Embryonic facial prominence (tissue), 1 donor: Measurements from ENCODE around the gene STXBP2.

Source experiments
- DNase-seq: peaks from one replicate; pipeline ENCODE4 v3.0.0-alpha.2; 2016; ENCODE audit errors: extremely low spot score

The STXBP2 gene

GRCh38 chr19:7650148-7650547, 13.2 kb downstream of the STXBP2 start:
- DNase-seq, result no peak

- peak; percentile 38 for DNase-seq
Measured at GRCh38 chr19:7652061-7652641, 15.2 kb downstream of the STXBP2 start.

- no peak for DNase-seq
Measured at GRCh38 chr19:7654401-7654800, 17.5 kb downstream of the STXBP2 start.

- DNase-seq, result no peak
Measured at GRCh38 chr19:7655581-7655980, 18.7 kb downstream of the STXBP2 start.

GRCh38 chr19:7657131-7657751, 20.3 kb downstream of the STXBP2 start:
- DNase-seq, result no peak

- DNase-seq, result no peak
Measured at GRCh38 chr19:7658219-7658686, 21.3 kb downstream of the STXBP2 start.

- DNase-seq, result no peak
Measured at GRCh38 chr19:7661744-7662538, 25.0 kb downstream of the STXBP2 start.

GRCh38 chr19:7662657-7663056, 25.7 kb downstream of the STXBP2 start:
- DNase-seq, result no peak

GRCh38 chr19:7663706-7664105, 26.8 kb downstream of the STXBP2 start:
- DNase-seq, result no peak

- DNase-seq, result peak; percentile 19
Measured at GRCh38 chr19:7665076-7665475, 28.2 kb downstream of the STXBP2 start.

- no peak for DNase-seq
Measured at GRCh38 chr19:7668842-7669241, 31.9 kb downstream of the STXBP2 start, which contains the start of gene RETN. Gene RETN, plus strand, starts transcription at chr19:7669049. Its CDS starts 278 bp downstream, at chr19:7669327.

- DNase-seq, result no peak
Measured at GRCh38 chr19:7669641-7670040, 32.7 kb downstream of the STXBP2 start.

GRCh38 chr19:7670150-7670783, 33.4 kb downstream of the STXBP2 start:
- no peak for DNase-seq

- DNase-seq, result no peak
Measured at GRCh38 chr19:7670790-7671189, 33.9 kb downstream of the STXBP2 start.

GRCh38 chr19:7672522-7672921, 35.6 kb downstream of the STXBP2 start:
- no peak for DNase-seq

- no peak for DNase-seq
Measured at GRCh38 chr19:7674010-7675005, 37.4 kb downstream of the STXBP2 start.

GRCh38 chr19:7676376-7676775, 39.5 kb downstream of the STXBP2 start:
- no peak for DNase-seq

- DNase-seq, result no peak
Measured at GRCh38 chr19:7676854-7677253, 39.9 kb downstream of the STXBP2 start, which contains the start of gene MCEMP1. Gene MCEMP1, plus strand, starts transcription at chr19:7677090. Its CDS starts 31 bp downstream, at chr19:7677121.

GRCh38 chr19:7677669-7678311, 40.9 kb downstream of the STXBP2 start:
- DNase-seq, result no peak

GRCh38 chr19:7678971-7679751, 42.3 kb downstream of the STXBP2 start:
- DNase-seq, result no peak
